Activated CD4-positive, alpha-beta T cell treated with anti-CD3 and anti-CD28 coated beads for 1 hour (primary cell): Measurements from ENCODE around the gene CEP85L.

Experiments
- DNase-seq: peaks from one replicate; pipeline ENCODE4 v3.0.0-alpha.2; 2020

Gene CEP85L

DNA sequence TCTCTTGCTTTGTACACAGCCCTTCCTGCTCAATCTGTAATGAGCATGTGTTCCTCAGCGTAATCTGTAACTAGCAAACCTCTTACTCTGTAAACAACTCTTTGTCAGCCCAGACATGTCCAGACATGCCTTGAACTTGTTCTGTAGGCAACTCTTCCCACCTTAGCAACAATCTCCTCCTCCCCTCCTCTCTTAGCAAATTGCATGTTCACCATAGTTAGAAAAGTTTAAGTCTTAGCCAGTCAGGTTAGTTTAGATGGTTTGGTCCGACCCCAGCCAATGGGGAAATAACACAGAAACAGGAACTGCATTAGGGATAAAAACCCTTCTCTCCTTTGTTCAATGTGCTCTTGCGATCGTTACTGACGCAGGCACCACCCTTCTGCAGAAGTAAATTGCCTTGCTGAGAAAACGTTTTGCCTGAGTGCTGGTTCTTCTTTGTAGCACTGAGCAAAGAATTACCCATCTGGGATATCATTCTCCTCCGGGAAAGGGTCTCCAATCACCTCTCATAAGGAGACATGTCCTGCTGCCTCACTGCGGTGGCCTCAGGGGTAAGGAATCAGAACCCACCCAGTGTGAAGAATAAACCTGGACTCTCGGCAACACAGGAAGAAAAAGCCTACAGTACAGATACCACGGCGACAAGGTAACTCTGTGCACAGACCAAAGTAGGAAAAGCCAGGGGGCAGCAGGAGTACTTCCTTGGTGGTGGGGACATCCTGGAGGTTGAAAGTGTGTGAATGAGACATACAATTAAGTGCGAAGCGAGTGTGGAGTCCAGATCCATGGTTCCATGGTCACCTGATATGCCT is 77.1 kb downstream of the CEP85L start:
- no peak for DNase-seq

DNA sequence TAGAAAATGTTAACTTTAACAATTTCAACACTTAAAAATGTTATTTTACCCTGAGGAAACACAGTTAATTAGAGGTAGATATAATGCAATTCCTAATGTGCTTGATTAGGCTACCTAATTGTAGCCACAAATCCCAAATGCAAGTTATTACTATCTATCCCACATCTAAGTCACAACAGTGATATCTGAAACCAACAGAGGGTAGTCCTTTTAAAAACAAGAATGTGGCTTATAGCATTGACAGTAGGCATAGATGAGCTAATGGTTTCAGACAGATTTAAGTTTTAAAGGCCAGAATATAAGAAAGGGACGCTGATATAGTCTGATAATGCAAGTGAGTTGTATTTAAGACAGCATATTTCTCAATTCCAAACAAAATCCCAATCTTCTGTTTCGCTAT is 80.3 kb downstream of the CEP85L start:
- no peak for DNase-seq

- DNase-seq = no peak
These were observed 81.9 kb downstream of the CEP85L start for GRCh38 chr6:118569498-118569897.

GRCh38 chr6:118567974-118568373 is 83.4 kb downstream of the CEP85L start:
- no peak for DNase-seq

DNA sequence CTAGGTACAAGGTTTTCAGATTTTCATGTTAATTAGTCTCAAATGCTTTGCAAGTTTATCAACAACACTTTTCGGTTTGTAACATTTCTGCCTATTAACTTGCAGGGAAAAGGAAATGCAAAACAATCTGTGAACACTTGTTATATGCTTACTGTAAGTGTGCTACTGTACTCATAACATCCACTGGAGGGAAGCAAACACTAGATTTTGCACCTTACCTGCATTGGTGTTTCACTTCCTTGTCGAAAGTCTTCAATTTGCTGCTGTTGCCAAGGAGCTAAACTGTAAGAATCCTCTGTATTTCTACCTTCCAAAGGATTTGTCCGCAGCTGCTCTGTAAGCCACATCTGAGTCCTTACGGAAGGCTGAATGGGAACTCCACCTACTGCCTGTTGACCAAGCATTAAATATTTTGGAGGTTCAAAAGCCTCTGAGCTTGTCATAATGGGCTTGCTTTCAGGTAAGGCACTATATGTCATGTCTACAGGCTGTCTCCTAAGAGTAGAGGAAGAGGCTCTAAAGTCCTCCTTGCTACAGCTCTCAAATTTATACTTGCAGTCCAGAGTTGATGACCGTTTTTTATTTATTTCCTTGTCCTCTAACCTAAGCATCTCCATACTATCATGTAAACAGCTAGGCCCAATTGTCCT is 86.0 kb downstream of the CEP85L start:
- no peak for DNase-seq

DNA sequence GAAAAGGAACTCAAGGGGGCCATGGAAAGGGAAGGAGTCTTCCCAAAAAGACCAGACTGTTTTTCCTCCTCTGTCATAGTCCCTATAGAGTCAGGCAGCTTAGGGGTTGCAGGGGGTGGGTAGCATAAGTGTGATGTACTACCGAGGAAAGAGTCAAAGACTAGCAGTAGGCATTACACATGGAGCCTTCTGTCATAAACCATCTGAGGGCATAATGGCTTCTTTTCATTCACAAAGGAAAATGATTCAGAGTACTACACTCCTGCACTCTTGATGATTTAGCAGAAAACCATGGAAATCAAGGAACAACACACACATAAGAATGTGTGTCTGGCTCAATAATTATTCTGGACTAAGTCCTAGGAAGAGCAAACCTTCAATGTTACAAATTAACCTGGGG is 88.4 kb downstream of the CEP85L start:
- DNase-seq = no peak

DNA sequence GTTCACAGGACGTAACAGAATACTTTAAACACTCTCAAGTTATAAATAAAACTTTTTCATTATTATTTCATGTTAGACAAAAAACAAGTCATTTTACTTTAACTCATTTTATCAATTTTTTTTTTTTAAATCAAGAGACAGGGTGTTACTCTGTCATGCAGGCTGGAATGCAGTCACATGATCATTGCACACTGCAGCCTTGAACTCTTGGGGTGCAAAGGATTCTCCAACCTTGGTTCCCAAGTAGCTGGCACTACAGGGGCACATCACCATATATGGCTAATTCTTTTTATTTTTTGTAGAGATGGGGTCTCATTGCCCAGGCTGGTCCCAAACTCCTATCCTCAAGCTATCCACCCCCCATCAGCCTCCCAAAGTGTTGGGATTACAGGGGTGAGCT is 89.1 kb downstream of the CEP85L start:
- DNase-seq = no peak

GRCh38 chr6:118559659-118560058 is 91.7 kb downstream of the CEP85L start:
- no peak for DNase-seq

- no peak for DNase-seq
These were observed 92.8 kb downstream of the CEP85L start for GRCh38 chr6:118558464-118559217.

- DNase-seq = no peak
These were observed 96.7 kb downstream of the CEP85L start for GRCh38 chr6:118554698-118555097.

DNA sequence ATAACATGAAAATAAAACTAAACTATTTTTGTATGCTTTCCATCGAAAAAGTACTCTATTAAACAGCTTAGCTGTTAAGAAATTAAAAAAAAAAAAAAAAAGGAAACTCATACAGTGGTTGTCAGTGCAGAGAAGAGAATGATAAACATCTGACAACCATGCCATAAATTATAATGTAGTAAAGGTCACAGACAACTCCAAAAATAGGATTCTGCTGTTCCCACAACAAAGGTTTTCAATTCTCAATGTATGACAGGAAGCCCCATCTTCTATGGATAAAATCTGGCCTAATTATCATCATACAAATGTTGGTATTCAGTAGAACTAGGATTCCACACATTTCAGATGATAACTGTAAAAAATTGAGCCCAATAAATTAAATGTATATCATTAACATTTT is 98.3 kb downstream of the CEP85L start:
- no peak for DNase-seq

- no peak for DNase-seq
These were observed 100.0 kb downstream of the CEP85L start for GRCh38 chr6:118551063-118552053.

DNA sequence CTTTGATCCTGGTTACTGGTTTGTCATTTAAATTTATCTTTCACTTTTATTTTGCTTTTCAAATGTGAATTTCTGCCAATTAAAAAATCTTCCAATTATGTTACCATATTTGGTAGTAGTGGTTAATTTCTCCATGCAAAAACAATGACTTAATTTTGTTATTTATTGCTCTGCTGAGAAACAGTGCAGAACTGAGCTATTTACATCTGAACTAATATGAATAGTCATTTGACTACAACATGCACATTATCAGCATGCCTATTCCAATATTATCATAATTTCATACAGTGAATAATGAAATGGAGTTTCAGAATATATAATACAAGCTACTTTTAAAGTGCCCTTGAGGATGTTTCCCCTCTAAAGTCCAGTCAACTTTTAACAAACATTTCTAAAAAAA is 102.8 kb downstream of the CEP85L start:
- no peak for DNase-seq

DNA sequence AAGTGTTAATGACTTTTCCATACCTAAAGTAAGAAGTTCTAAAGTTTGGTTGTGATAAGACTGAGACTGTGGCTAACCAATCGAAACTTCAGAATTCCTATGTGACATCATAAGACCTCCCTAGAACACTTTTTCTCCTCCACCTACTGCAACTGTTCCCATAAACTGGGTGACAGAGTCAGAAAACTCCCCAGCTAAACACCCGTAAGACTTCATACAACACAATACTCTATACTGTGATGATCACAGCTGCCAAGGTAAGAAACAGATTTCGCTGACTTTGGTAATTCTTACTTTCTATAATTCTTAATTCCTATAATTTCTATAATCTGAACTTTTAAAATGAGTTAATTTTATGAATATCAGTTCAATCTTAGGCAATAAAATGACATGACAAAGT is 103.3 kb downstream of the CEP85L start, which contains the start of gene PLN:
PLN (plus strand) TSS at position 161 of the 400 bp plus-strand sequence. CDS start 10,626 bp downstream, outside the sequence.
- no peak for DNase-seq

DNA sequence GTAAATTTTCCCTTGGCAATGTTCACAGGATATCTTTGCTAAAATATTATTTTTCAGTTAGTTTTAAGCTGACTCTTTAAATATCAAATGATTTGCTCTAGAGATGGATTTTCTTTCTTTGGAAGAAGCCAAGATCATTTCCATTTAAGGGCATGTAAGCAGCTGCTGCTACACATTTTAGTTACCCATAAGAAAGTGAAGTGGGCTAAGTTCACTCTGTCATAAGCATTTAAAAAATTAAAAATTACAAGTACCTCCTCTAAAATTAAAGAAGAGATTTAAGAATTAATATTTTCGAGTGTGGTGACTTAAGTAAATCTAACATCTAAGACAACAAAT is 104.5 kb downstream of the CEP85L start:
- DNase-seq = no peak

- no peak for DNase-seq
These were observed 105.1 kb downstream of the CEP85L start for GRCh38 chr6:118546164-118546879.

GRCh38 chr6:118544105-118544504 is 107.3 kb downstream of the CEP85L start:
- DNase-seq = no peak

- no peak for DNase-seq
These were observed 109.0 kb downstream of the CEP85L start for GRCh38 chr6:118542184-118542952.

DNA sequence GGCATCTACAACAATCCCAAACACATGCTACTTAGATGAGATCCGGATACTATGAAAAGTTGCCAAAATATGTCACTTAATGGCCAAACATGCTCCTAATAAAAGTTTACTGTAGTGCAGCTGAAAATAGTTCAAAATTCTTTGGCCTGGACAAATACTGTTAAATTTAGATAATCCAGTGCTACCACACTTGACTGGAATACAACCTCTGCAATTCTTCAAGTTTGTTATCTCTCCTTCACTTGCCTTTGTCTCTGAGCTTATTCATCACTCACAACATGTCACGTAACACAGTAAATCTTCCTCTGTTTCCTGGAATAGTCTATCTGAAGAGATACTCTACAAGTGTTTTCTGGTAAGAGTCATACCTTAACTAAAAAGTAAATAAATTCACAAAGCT is 113.8 kb downstream of the CEP85L start:
- DNase-seq = no peak

GRCh38 chr6:118536478-118536877 is 114.9 kb downstream of the CEP85L start:
- no peak for DNase-seq
